ENCODE results near the gene ATXN10. TPM values are rescaled to one million over a fixed set of nuclear protein-coding genes. Genes with fewer than 3 reads are reported as not detected.

Gene ATXN10
- total RNA-seq, 1 experiment from 2014 or later, result 176 TPM

- Histone ChIP-seq H3K27me3 (no peaks in the 10 kb centered on the region), H3K36me3 (peaks cover 69% of the 10 kb centered on the region), H3K4me3 (no peak overlapping the region), H3K9me3 (peaks cover 11% of the 10 kb centered on the region)
- DNase-seq, result no peak
Observed at GRCh38 chr22:45802054-45802453, 130.4 kb downstream of the ATXN10 start.

GRCh38 chr22:45804319-45804985 lies 132.8 kb downstream of the ATXN10 start:
- no peak overlapping the region for H3K4me3 ChIP-seq
- H3K36me3 ChIP-seq, result peaks cover 71% of the 10 kb centered on the region
- no peak for DNase-seq
- H3K9me3 ChIP-seq, result no peaks in the 10 kb centered on the region; the same call in 1 of the 2 replicates
- H3K27me3 ChIP-seq, result no peaks in the 10 kb centered on the region

GRCh38 chr22:45804986-45805325 lies 133.3 kb downstream of the ATXN10 start:
- peak; percentile 57 for DNase-seq
- Histone ChIP-seq H3K9me3 (no peaks in the 10 kb centered on the region; the same call in 1 of the 2 replicates), H3K36me3 (peaks cover 68% of the 10 kb centered on the region), H3K4me3 (no peak overlapping the region), H3K27me3 (no peaks in the 10 kb centered on the region)

- Histone ChIP-seq H3K4me3 (no peak overlapping the region), H3K27me3 (no peaks in the 10 kb centered on the region)
- DNase-seq, result no peak
Observed at GRCh38 chr22:45805413-45805812, 133.8 kb downstream of the ATXN10 start.

GRCh38 chr22:45807156-45807915 lies 135.7 kb downstream of the ATXN10 start:
- Histone ChIP-seq H3K27me3 (no peaks in the 10 kb centered on the region), H3K9me3 (no peaks in the 10 kb centered on the region; the same call in 1 of the 2 replicates), H3K4me3 (no peak overlapping the region), H3K36me3 (peaks cover 76% of the 10 kb centered on the region)
- DNase-seq, result no peak

More at GRCh38 chr22:45805413-45805812, 133.8 kb downstream of the ATXN10 start:
- no peaks in the 10 kb centered on the region; the same call in 1 of the 2 replicates for H3K9me3 ChIP-seq
- H3K36me3 ChIP-seq, result peaks cover 68% of the 10 kb centered on the region

- Histone ChIP-seq H3K36me3 (peaks cover 79% of the 10 kb centered on the region), H3K9me3 (no peaks in the 10 kb centered on the region), H3K4me3 (no peak overlapping the region), H3K27me3 (no peaks in the 10 kb centered on the region)
- no peak for DNase-seq
Observed at GRCh38 chr22:45812910-45813309, 141.3 kb downstream of the ATXN10 start.

- Histone ChIP-seq H3K4me3 (no peak overlapping the region), H3K9me3 (no peaks in the 10 kb centered on the region), H3K36me3 (peaks cover 74% of the 10 kb centered on the region), H3K27me3 (no peaks in the 10 kb centered on the region)
- DNase-seq, result no peak
Observed at GRCh38 chr22:45814198-45814597, 142.6 kb downstream of the ATXN10 start.

- DNase-seq, result no peak
- no peaks in the 10 kb centered on the region for H3K27me3 ChIP-seq
- H3K36me3 ChIP-seq, result peaks cover 71% of the 10 kb centered on the region
- no peak overlapping the region for H3K4me3 ChIP-seq
- H3K9me3 ChIP-seq, result no peaks in the 10 kb centered on the region
Observed at GRCh38 chr22:45816776-45817175, 145.1 kb downstream of the ATXN10 start.

GRCh38 chr22:45817745-45818423 lies 146.2 kb downstream of the ATXN10 start:
- DNase-seq, result no peak
- Histone ChIP-seq H3K27me3 (no peaks in the 10 kb centered on the region), H3K4me3 (no peak overlapping the region), H3K9me3 (no peaks in the 10 kb centered on the region), H3K36me3 (peaks cover 68% of the 10 kb centered on the region)

- no peak for DNase-seq
- no peaks in the 10 kb centered on the region for H3K27me3 ChIP-seq
- H3K9me3 ChIP-seq, result no peaks in the 10 kb centered on the region
- H3K36me3 ChIP-seq, result peaks cover 74% of the 10 kb centered on the region
- H3K4me3 ChIP-seq, result no peak overlapping the region
Observed at GRCh38 chr22:45818424-45819085, 146.9 kb downstream of the ATXN10 start.

- no peaks in the 10 kb centered on the region for H3K9me3 ChIP-seq
- no peak for DNase-seq
- no peaks in the 10 kb centered on the region for H3K27me3 ChIP-seq
Observed at GRCh38 chr22:45819305-45819704, 147.7 kb downstream of the ATXN10 start.

GRCh38 chr22:45823336-45823735 lies 151.7 kb downstream of the ATXN10 start:
- no peak overlapping the region for H3K4me3 ChIP-seq
- DNase-seq, result no peak
- H3K9me3 ChIP-seq, result 0 out of 2 replicates have a peak, but pooled peaks cover 4% of the 10 kb centered on the region
- peaks cover 84% of the 10 kb centered on the region for H3K36me3 ChIP-seq
- H3K27me3 ChIP-seq, result no peaks in the 10 kb centered on the region

More at GRCh38 chr22:45819305-45819704, 147.7 kb downstream of the ATXN10 start:
- H3K36me3 ChIP-seq, result peaks cover 75% of the 10 kb centered on the region
- H3K4me3 ChIP-seq, result no peak overlapping the region

- H3K27me3 ChIP-seq, result no peaks in the 10 kb centered on the region
- peaks cover 8% of the 10 kb centered on the region; the same call in 1 of the 2 replicates for H3K9me3 ChIP-seq
- H3K36me3 ChIP-seq, result peaks cover 84% of the 10 kb centered on the region
- DNase-seq, result no peak
- H3K4me3 ChIP-seq, result no peak overlapping the region
Observed at GRCh38 chr22:45826520-45826919, 154.9 kb downstream of the ATXN10 start.

- H3K4me3 ChIP-seq, result no peak overlapping the region
- H3K27me3 ChIP-seq, result no peaks in the 10 kb centered on the region
- peaks cover 8% of the 10 kb centered on the region; the same call in 1 of the 2 replicates for H3K9me3 ChIP-seq
- H3K36me3 ChIP-seq, result peaks cover 80% of the 10 kb centered on the region
- no peak for DNase-seq
Observed at GRCh38 chr22:45828841-45829240, 157.2 kb downstream of the ATXN10 start.

GRCh38 chr22:45830531-45831245 lies 159.1 kb downstream of the ATXN10 start:
- Histone ChIP-seq H3K9me3 (peaks cover 7% of the 10 kb centered on the region; the same call in 1 of the 2 replicates), H3K4me3 (no peak overlapping the region), H3K36me3 (peaks cover 73% of the 10 kb centered on the region), H3K27me3 (no peaks in the 10 kb centered on the region)
- no peak for DNase-seq

- Histone ChIP-seq H3K36me3 (peaks cover 71% of the 10 kb centered on the region), H3K4me3 (no peak overlapping the region), H3K27me3 (no peaks in the 10 kb centered on the region), H3K9me3 (peaks cover 5% of the 10 kb centered on the region; the same call in 1 of the 2 replicates)
- DNase-seq, result no peak
Observed at GRCh38 chr22:45831394-45831793, 159.8 kb downstream of the ATXN10 start.

All from MG63 (cell line).